H1 (cell line): ENCODE data around the gene DGKH. TPM values are rescaled to one million over a fixed set of nuclear protein-coding genes. Genes with fewer than 3 reads are reported as not detected.

Source experiments
- CTCF ChIA-PET: fragments of 300-600 bp; sonication (Branson Sonifier 250); formaldehyde crosslinking; loops from one replicate; lab custom pipeline; 2021; ENCODE audit not compliant: partially characterized antibody; lab: Charles Lee
- POLR2A ChIA-PET: fragments of 300-600 bp; sonication (Branson Sonifier 250); formaldehyde crosslinking; loops from one replicate; lab custom pipeline; 2021; ENCODE audit warnings: inconsistent platforms; ENCODE audit not compliant: partially characterized antibody; lab: Charles Lee
- DNase-seq, 2 experiments: peaks; one replicate each; pipeline versions ENCODE4 v3.0.0 to v3.0.0-alpha.2; 2010 to 2022; ENCODE audit warnings: low spot score in 2 of 2, low read depth in 1 of 2, mixed read lengths in 1 of 2
- FAIRE-seq: peaks from 2 replicates; lab custom pipeline; 2011; peaks lifted over from hg19 to GRCh38; lab: Jason Lieb, UNC
- H2AFZ ChIP-seq: 2 replicates; pipeline ENCODE4 v1.8.1; 2012; ENCODE audit warnings: low read length, inconsistent platforms
- H2AK5ac ChIP-seq: 2 replicates; pipeline ENCODE4 v1.6.1; 2013; ENCODE audit warnings: low read depth, low read length
- H2BK120ac ChIP-seq: replicated peaks from 2 replicates; pipeline ENCODE3; 2013; ENCODE audit warnings: low read depth, low read length, inconsistent platforms
- H2BK12ac ChIP-seq: 2 replicates; pipeline ENCODE4 v1.6.1; 2013; ENCODE audit warnings: low read depth, low read length
- H2BK15ac ChIP-seq: 2 replicates; pipeline ENCODE4 v1.6.1; 2013; ENCODE audit warnings: low read length
- H2BK20ac ChIP-seq: 2 replicates; pipeline ENCODE4 v1.6.1; 2013; ENCODE audit warnings: low read length
- H2BK5ac ChIP-seq: 2 replicates; pipeline ENCODE4 v1.6.1; 2013; ENCODE audit warnings: low read depth, low read length
- H3K14ac ChIP-seq: 2 replicates; pipeline ENCODE4 v1.6.1; 2013; ENCODE audit warnings: inconsistent platforms; ENCODE audit not compliant: insufficient read length
- H3K18ac ChIP-seq: 2 replicates; pipeline ENCODE4 v1.6.1; 2013; ENCODE audit warnings: low read length; ENCODE audit errors: extremely low read depth
- H3K23ac ChIP-seq: 2 replicates; pipeline ENCODE4 v1.6.1; 2013; ENCODE audit warnings: inconsistent platforms; ENCODE audit not compliant: insufficient read length
- H3K23me2 ChIP-seq: 2 replicates; pipeline ENCODE4 v1.6.1; 2013; ENCODE audit warnings: low read depth, low read length
- H3K27ac ChIP-seq: 2 replicates; pipeline ENCODE4 v1.6.1; 2011; ENCODE audit warnings: low read depth, low read length, inconsistent platforms
- H3K27me3 ChIP-seq, 4 experiments: replicated peaks in 1 of 4; 1 replicate in 1 of 4; 2 replicates in 3 of 4; pipeline versions ENCODE4 v1.6.1 to v1.8.1; 2011 to 2013; ENCODE audit warnings: low read length in 3 of 4, mild to moderate bottlenecking in 3 of 4, inconsistent platforms in 2 of 4, mixed read lengths in 2 of 4, moderate library complexity in 1 of 4; ENCODE audit not compliant: control insufficient read depth in 3 of 4, insufficient read depth in 3 of 4; ENCODE audit errors: extremely low read depth in 1 of 4
- H3K36me3 ChIP-seq, 4 experiments: 2 replicates each; pipeline versions ENCODE4 v1.6.1 to v1.8.1; 2011 to 2013; ENCODE audit warnings: mild to moderate bottlenecking in 4 of 4, low read length in 3 of 4, moderate library complexity in 2 of 4, control low read depth in 1 of 4, inconsistent platforms in 1 of 4; ENCODE audit not compliant: insufficient read depth in 4 of 4, control insufficient read depth in 2 of 4
- H3K4ac ChIP-seq: replicated peaks from 2 replicates; pipeline ENCODE3; 2013; ENCODE audit warnings: low read length, low read depth, mixed read lengths, inconsistent platforms; ENCODE audit not compliant: insufficient read length
- H3K4me1 ChIP-seq, 4 experiments: replicated peaks in 1 of 4; 1 replicate in 1 of 4; 2 replicates in 3 of 4; pipeline versions ENCODE4 v1.6.1 to v1.8.1; 2011 to 2013; ENCODE audit warnings: low read length in 3 of 4, inconsistent platforms in 2 of 4, mixed read lengths in 1 of 4; ENCODE audit not compliant: insufficient read depth in 4 of 4, control insufficient read depth in 3 of 4
- H3K4me2 ChIP-seq, 2 experiments: 2 replicates each; pipeline versions ENCODE4 v1.6.1 to v1.8.1; 2011 to 2013; ENCODE audit warnings: low read depth in 2 of 2, low read length in 2 of 2, control low read depth in 1 of 2, inconsistent platforms in 1 of 2, mild to moderate bottlenecking in 1 of 2; ENCODE audit not compliant: insufficient read depth in 1 of 2
- H3K4me3 ChIP-seq, 4 experiments: fragments of 200-600, 300-600 bp in 1 of 4; sonication (generic), shearing (Covaris generic), sonication (Bioruptor Twin) in 1 of 4; 2 replicates each; pipeline versions ENCODE4 v1.5.1 to v1.8.1; 2011 to 2016; ENCODE audit warnings: low read length in 4 of 4, low read depth in 3 of 4, control low read depth in 2 of 4, inconsistent platforms in 2 of 4, mild to moderate bottlenecking in 2 of 4, mixed read lengths in 1 of 4, moderate library complexity in 1 of 4; ENCODE audit not compliant: insufficient read depth in 2 of 4; ENCODE audit errors: extremely low read depth in 1 of 4
- H3K56ac ChIP-seq: replicated peaks from 2 replicates; pipeline ENCODE3; 2013; ENCODE audit warnings: low read depth, mild to moderate bottlenecking, mixed read lengths, low read length, inconsistent platforms; ENCODE audit not compliant: insufficient read length
- H3K79me1 ChIP-seq: 2 replicates; pipeline ENCODE4 v1.6.1; 2013; ENCODE audit warnings: low read depth, low read length, control low read depth
- H3K79me2 ChIP-seq, 2 experiments: 2 replicates each; pipeline versions ENCODE4 v1.6.1 to v1.8.1; 2012 to 2013; ENCODE audit warnings: low read length in 2 of 2, mild to moderate bottlenecking in 2 of 2, inconsistent platforms in 1 of 2; ENCODE audit not compliant: insufficient read depth in 2 of 2, control insufficient read depth in 1 of 2
- H3K9ac ChIP-seq, 4 experiments: replicated peaks in 1 of 4; 1 replicate in 1 of 4; 2 replicates in 3 of 4; pipeline versions ENCODE4 v1.6.1 to v1.8.1; 2011 to 2013; ENCODE audit warnings: low read depth in 3 of 4, low read length in 3 of 4, control low read depth in 2 of 4, mild to moderate bottlenecking in 2 of 4, moderate library complexity in 2 of 4, inconsistent platforms in 1 of 4; ENCODE audit errors: extremely low read depth in 1 of 4
- H3K9me3 ChIP-seq, 2 experiments: 2 replicates each; pipeline versions ENCODE4 v1.6.1 to v1.8.1; 2012 to 2013; ENCODE audit warnings: mild to moderate bottlenecking in 2 of 2, moderate library complexity in 2 of 2, control low read depth in 1 of 2, inconsistent platforms in 1 of 2, low read depth in 1 of 2, low read length in 1 of 2, mixed read lengths in 1 of 2; ENCODE audit not compliant: insufficient read depth in 2 of 2
- H4K20me1 ChIP-seq, 2 experiments: replicated peaks in 1 of 2; 2 replicates each; pipeline versions ENCODE3 to v1.8.1; 2011 to 2013; ENCODE audit warnings: inconsistent platforms in 2 of 2, low read length in 2 of 2, mild to moderate bottlenecking in 1 of 2; ENCODE audit not compliant: insufficient read depth in 2 of 2, control insufficient read depth in 1 of 2
- H4K5ac ChIP-seq: 2 replicates; pipeline ENCODE4 v1.6.1; 2013; ENCODE audit warnings: low read length, low read depth, mixed read lengths, inconsistent platforms; ENCODE audit not compliant: insufficient read length
- H4K8ac ChIP-seq: 2 replicates; pipeline ENCODE4 v1.8.0; 2013; ENCODE audit warnings: mild to moderate bottlenecking, moderate library complexity, low read length, inconsistent platforms; ENCODE audit not compliant: insufficient read depth; ENCODE audit errors: extremely low read depth
- H4K91ac ChIP-seq: replicated peaks from 2 replicates; pipeline ENCODE3; 2013; ENCODE audit warnings: low read length, mixed read lengths, inconsistent platforms; ENCODE audit not compliant: insufficient read length
- CREB1 ChIP-seq: IDR thresholded peaks from 2 replicates; pipeline ENCODE4 v1.6.1; 2012; ENCODE audit warnings: inconsistent platforms
- FOSL1 ChIP-seq: IDR thresholded peaks from 2 replicates; pipeline ENCODE4 v1.6.1; 2011; ENCODE audit warnings: mild to moderate bottlenecking, low read depth, low read length, moderate library complexity; ENCODE audit not compliant: insufficient read depth
- MAFK ChIP-seq: IDR thresholded peaks from 2 replicates; pipeline ENCODE4 v1.6.1; 2012; ENCODE audit warnings: low read depth, mild to moderate bottlenecking, improper control_type of control experiment, low read length
- NANOG ChIP-seq: IDR thresholded peaks from 2 replicates; pipeline ENCODE4 v1.6.1; 2011; ENCODE audit warnings: low read length, low read depth, mild to moderate bottlenecking, inconsistent platforms; ENCODE audit not compliant: insufficient read depth, poor library complexity, severe bottlenecking
- NRF1 ChIP-seq: IDR thresholded peaks from 2 replicates; pipeline ENCODE4 v1.6.1; 2011; ENCODE audit warnings: mild to moderate bottlenecking, low read depth, low read length, improper control_type of control experiment
- POLR2AphosphoS5 ChIP-seq: IDR thresholded peaks from 2 replicates; pipeline ENCODE4 v1.6.1; 2011; ENCODE audit warnings: low read depth, low read length
- POU5F1 ChIP-seq: IDR thresholded peaks from 2 replicates; pipeline ENCODE4 v1.6.1; 2011; ENCODE audit warnings: low read depth, mild to moderate bottlenecking, low read length, moderate library complexity
- TAF1 ChIP-seq: IDR thresholded peaks from 2 replicates; pipeline ENCODE4 v1.6.1; 2011; ENCODE audit warnings: mild to moderate bottlenecking, low read depth, low read length
- WGBS, 2 experiments: shearing (Covaris generic) in 1 of 2; methylation state at CpG; one replicate each; pipeline versions ENCODE4 v1.1.6 to v1.1.7; 2013 to 2015; ENCODE audit warnings: low lambda C conversion rate in 2 of 2, mixed read lengths in 2 of 2, inconsistent platforms in 1 of 2, low coverage in 1 of 2, missing lambda C conversion rate in 1 of 2; ENCODE audit not compliant: insufficient replicate concordance in 2 of 2, insufficient coverage in 1 of 2, insufficient read length in 1 of 2; ENCODE audit errors: extremely low coverage in 1 of 2, missing lambda C conversion rate in 1 of 2; 5-methylcytosine and 5-hydroxymethylcytosine counted together
- polyA plus RNA-seq, 7 experiments: library from polyadenylated mRNA; depleted of rRNA in 3 of 7; stranded (reverse) in 5 of 7; unstranded in 2 of 7; fragments of >200 nt in 5 of 7; fragments of 200-250 nt in 2 of 7; gene quantifications; 1 replicate in 5 of 7; 2 replicates in 1 of 7; 4 replicates in 1 of 7; pipeline versions ENCODE4 v1.2.1 to v1.2.3, GENCODE V29; 2011 to 2013; ENCODE audit warnings: missing spikeins in 2 of 7, mixed read lengths in 2 of 7
- total RNA-seq: library from RNA; stranded (reverse); fragmentation: NEBNext Ultra II Directional; extraction: Animal tissue kit (Norgen Biotek cat#: 25700); gene quantifications from 2 replicates; pipeline ENCODE4 v1.2.1, GENCODE V29; 2021

Gene DGKH
- total and polyA plus RNA-seq, 2 of the 8 experiments (the other 6 are each of a cell fraction or from before 2014, with no cell fraction given) = 2.1 to 7.9 TPM

GRCh38 chr13:42214446-42214845 lies 166.0 kb downstream of the DGKH start:
- peaks cover 0 to 6% (median 5%) of the 10 kb centered on the region in 4 experiments; a peak in 4 of 7 replicates for H3K4me1 ChIP-seq
- no peak overlapping the region for H3K9ac ChIP-seq
- H2AK5ac ChIP-seq = no peak overlapping the region
- H3K4ac ChIP-seq = no peak overlapping the region
- 93% methylated on average over 4 of the region's 4 CpGs; no CpG with 5 or more reads in 1 of the 2 experiments for WGBS, 2 experiments
- FAIRE-seq = no peak
- no peaks in the 10 kb centered on the region for H3K27me3 ChIP-seq
- H4K5ac ChIP-seq = no peak overlapping the region
- no peak overlapping the region for H2BK12ac ChIP-seq
- H3K36me3 ChIP-seq = peaks cover 0 to 4% (median 1%) of the 10 kb centered on the region in 4 experiments; a peak in 2 of 8 replicates
- no peak overlapping the region for H4K91ac ChIP-seq
- CTCF ChIA-PET = interaction anchor here (0.6 kb wide), 1 partner anchor 59 kb away, joined by 3 read pairs; no protein-coding TSS in a partner anchor
- no peaks in the 10 kb centered on the region for H3K79me1 ChIP-seq
- no peaks in the 10 kb centered on the region for H3K9me3 ChIP-seq
- no peak overlapping the region for H4K8ac ChIP-seq
- no peak overlapping the region for H3K18ac ChIP-seq
- H3K79me2 ChIP-seq = no peaks in the 10 kb centered on the region
- H3K14ac ChIP-seq = no peak overlapping the region
- H2BK20ac ChIP-seq = no peak overlapping the region
- H4K20me1 ChIP-seq = no peaks in the 10 kb centered on the region
- H2BK5ac ChIP-seq = no peak overlapping the region
- no peak overlapping the region for H3K27ac ChIP-seq
- no peak overlapping the region for H2BK15ac ChIP-seq
- H3K23me2 ChIP-seq = no peaks in the 10 kb centered on the region
- H2BK120ac ChIP-seq = no peak overlapping the region
- TF ChIP-seq CREB1 (no peak), MAFK (no peak), NANOG (no peak), TAF1 (no peak), NRF1 (no peak), POU5F1 (no peak), FOSL1 (no peak), POLR2AphosphoS5 (no peak)
- H3K4me2 ChIP-seq = no peak overlapping the region
- H3K4me3 ChIP-seq = no peak overlapping the region
- no peak for DNase-seq
- H3K23ac ChIP-seq = no peak overlapping the region
- H3K56ac ChIP-seq = no peak overlapping the region
- no peak overlapping the region for H2AFZ ChIP-seq
- POLR2A ChIA-PET = no interaction called here
